HEK293T (cell line): ENCODE data around the gene TLE1.

Source experiments
- ARNT ChIP-seq: fragments of 450-650 bp; IDR thresholded peaks from 2 replicates; pipeline ENCODE4 v1.6.1; 2017; ENCODE audit warnings: mild to moderate bottlenecking
- BHLHE40 ChIP-seq: fragments of 450-650 bp; IDR thresholded peaks from 2 replicates; pipeline ENCODE4 v1.6.1; 2016; ENCODE audit warnings: mild to moderate bottlenecking, moderate library complexity, borderline replicate concordance
- ELF4 ChIP-seq: fragments of 450-650 bp; IDR thresholded peaks from 2 replicates; pipeline ENCODE4 v1.6.1; 2017; ENCODE audit warnings: antibody characterized with exemption
- FOXK2 ChIP-seq: fragments of 450-650 bp; IDR thresholded peaks from 2 replicates; pipeline ENCODE4 v1.6.1; 2016; ENCODE audit warnings: mild to moderate bottlenecking
- FOXM1 ChIP-seq: fragments of 450-650 bp; IDR thresholded peaks from 2 replicates; pipeline ENCODE4 v1.6.1; 2017; ENCODE audit warnings: mild to moderate bottlenecking, borderline replicate concordance
- HDGF ChIP-seq: fragments of 450-650 bp; IDR thresholded peaks from 2 replicates; pipeline ENCODE4 v1.6.1; 2017; ENCODE audit warnings: antibody characterized with exemption, borderline replicate concordance
- L3MBTL2 ChIP-seq: fragments of 450-650 bp; conservative IDR thresholded peaks from 2 replicates; pipeline ENCODE4 v1.6.1; 2016; ENCODE audit warnings: mild to moderate bottlenecking
- LEF1 ChIP-seq: fragments of 450-650 bp; IDR thresholded peaks from 2 replicates; pipeline ENCODE4 v1.6.1; 2017; ENCODE audit warnings: mild to moderate bottlenecking, borderline replicate concordance
- SP1 ChIP-seq: fragments of 450-650 bp; IDR thresholded peaks from 2 replicates; pipeline ENCODE4 v1.6.1; 2017
- SUZ12 ChIP-seq: fragments of 450-650 bp; IDR thresholded peaks from 2 replicates; pipeline ENCODE4 v1.6.1; 2016; ENCODE audit warnings: mild to moderate bottlenecking
- TARDBP ChIP-seq: fragments of 450-650 bp; IDR thresholded peaks from 2 replicates; pipeline ENCODE4 v1.6.1; 2016
- ZNF384 ChIP-seq: fragments of 450-650 bp; IDR thresholded peaks from 2 replicates; pipeline ENCODE4 v1.6.1; 2016
- TF ChIP-seq, protein P1 (sequence below): fragments of 450-650 bp; IDR thresholded peaks from 2 replicates; pipeline ENCODE4 v1.6.1; 2016

DNA sequence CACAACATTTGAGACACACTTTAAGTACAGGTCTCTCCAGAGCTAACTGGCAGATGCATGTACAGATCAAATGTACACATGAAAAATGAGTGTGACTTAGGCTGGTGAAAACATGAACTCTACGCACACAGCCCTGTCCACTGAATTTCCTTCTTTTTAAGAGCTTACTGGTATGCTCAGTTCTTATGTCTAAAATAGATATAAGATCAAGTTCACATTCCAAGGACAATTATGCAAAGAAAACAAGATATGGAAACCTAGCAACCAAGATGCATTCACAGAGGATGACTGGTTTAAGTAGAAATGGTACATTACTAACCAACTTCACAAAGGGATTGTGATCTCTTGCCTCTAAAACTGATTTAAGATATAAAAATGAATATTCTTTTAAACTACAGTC lies 56.7 kb downstream of the TLE1 start:
- no peak for TF ChIP-seq FOXM1
- TF ChIP-seq FOXK2 = no peak
- no peak for TF ChIP-seq SUZ12
- no peak for TF ChIP-seq L3MBTL2
- no peak for TF ChIP-seq ARNT
- no peak for TF ChIP-seq SP1
- no peak for TF ChIP-seq BHLHE40
- TF ChIP-seq TARDBP = no peak
- no peak for TF ChIP-seq ELF4
- TF ChIP-seq, protein P1, sequence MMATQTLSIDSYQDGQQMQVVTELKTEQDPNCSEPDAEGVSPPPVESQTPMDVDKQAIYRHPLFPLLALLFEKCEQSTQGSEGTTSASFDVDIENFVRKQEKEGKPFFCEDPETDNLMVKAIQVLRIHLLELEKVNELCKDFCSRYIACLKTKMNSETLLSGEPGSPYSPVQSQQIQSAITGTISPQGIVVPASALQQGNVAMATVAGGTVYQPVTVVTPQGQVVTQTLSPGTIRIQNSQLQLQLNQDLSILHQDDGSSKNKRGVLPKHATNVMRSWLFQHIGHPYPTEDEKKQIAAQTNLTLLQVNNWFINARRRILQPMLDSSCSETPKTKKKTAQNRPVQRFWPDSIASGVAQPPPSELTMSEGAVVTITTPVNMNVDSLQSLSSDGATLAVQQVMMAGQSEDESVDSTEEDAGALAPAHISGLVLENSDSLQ = no peak
- no peak for TF ChIP-seq HDGF
- no peak for TF ChIP-seq LEF1
- no peak for TF ChIP-seq ZNF384
